HCT116 (cell line): ENCODE results near the gene KMO. TPM values are rescaled to one million over a fixed set of nuclear protein-coding genes. Genes with fewer than 3 reads are reported as not detected.

Experiments
- ATAC-seq: fragments of 200-7000 bp; cut with Tn5 transposase; 2 replicates; pipeline ENCODE4 v1.9.1; 2020; ENCODE audit warnings: mild to moderate bottlenecking, moderate library complexity
- BruUV-seq: library from RNA; stranded (reverse); fragments of 400-500 nt; replicated peaks from 2 replicates; lab custom pipeline; 2021; lab: Mats Ljungman, UMichigan
- CTCF ChIA-PET: fragments of 300-600 bp; sonication (Branson Sonifier 250); formaldehyde crosslinking; loops from one replicate; lab custom pipeline; 2021; ENCODE audit warnings: antibody characterized with exemption; lab: Charles Lee
- POLR2A ChIA-PET: fragments of 300-600, 350-600 bp; sonication (Branson Sonifier 250); formaldehyde crosslinking; loops from one replicate; lab custom pipeline; 2021; ENCODE audit warnings: antibody characterized with exemption; lab: Charles Lee
- RAD21 ChIA-PET, 2 experiments: fragments of 300-600 bp; sonication (Branson Sonifier 250); formaldehyde crosslinking; loops; one replicate each; lab custom pipeline; 2023; ENCODE audit warnings: low total read pairs in 2 of 2; ENCODE audit not compliant: uncharacterized antibody in 2 of 2, unreplicated experiment in 2 of 2, low non-redundant PET in 1 of 2; lab: Charles Lee
- DNase-seq: peaks from one replicate; pipeline ENCODE4 v3.0.0-alpha.2; 2010; ENCODE audit warnings: low read depth, low spot score
- H2AFZ ChIP-seq: fragments of 200-600 bp; shearing (Covaris generic), sonication (generic); 2 replicates; pipeline ENCODE4 v1.6.1; 2017; ENCODE audit warnings: low read depth, mixed run types, mixed read lengths, antibody characterized with exemption, low read length; ENCODE audit not compliant: poor library complexity, severe bottlenecking
- H3K27ac ChIP-seq: 2 replicates; pipeline ENCODE4 v1.5.1; 2012; ENCODE audit warnings: low read depth, low read length
- H3K27me3 ChIP-seq: fragments of 200-600 bp; sonication (generic); 2 replicates; pipeline ENCODE4 v1.6.1; 2016; ENCODE audit warnings: mixed run types, low read length, mixed read lengths; ENCODE audit not compliant: insufficient read depth
- H3K36me3 ChIP-seq, 2 experiments: fragments of 200-500 bp in 1 of 2; fragments of 200-600 bp in 1 of 2; sonication (Bioruptor generic) in 1 of 2; sonication (generic) in 1 of 2; 2 replicates each; pipeline versions ENCODE4 v1.5.1 to v1.6.1; 2014 to 2016; ENCODE audit warnings: low read length in 2 of 2, inconsistent platforms in 1 of 2, mixed read lengths in 1 of 2, mixed run types in 1 of 2; ENCODE audit not compliant: insufficient read depth in 2 of 2, control insufficient read depth in 1 of 2
- H3K4me1 ChIP-seq, 2 experiments: fragments of 200-600 bp in 1 of 2; sonication (generic) in 1 of 2; 2 replicates each; pipeline versions ENCODE4 v1.5.1 to v1.6.1; 2012 to 2017; ENCODE audit warnings: low read length in 2 of 2, inconsistent platforms in 1 of 2, mild to moderate bottlenecking in 1 of 2, mixed read lengths in 1 of 2, mixed run types in 1 of 2, moderate library complexity in 1 of 2; ENCODE audit not compliant: insufficient read depth in 2 of 2, control insufficient read depth in 1 of 2
- H3K4me2 ChIP-seq: fragments of 200-600 bp; sonication (generic); 2 replicates; pipeline ENCODE4 v1.6.1; 2017; ENCODE audit warnings: mixed run types, low read length, mixed read lengths
- H3K4me3 ChIP-seq, 2 experiments: fragments of 200-600 bp in 1 of 2; sonication (generic) in 1 of 2; replicated peaks in 1 of 2; 2 replicates each; pipeline ENCODE4 v1.5.1; 2011 to 2016; ENCODE audit warnings: low read length in 2 of 2, control low read depth in 1 of 2, low read depth in 1 of 2, mild to moderate bottlenecking in 1 of 2, mixed read lengths in 1 of 2, mixed run types in 1 of 2
- H3K79me2 ChIP-seq: fragments of 200-600 bp; sonication (generic); 2 replicates; pipeline ENCODE4 v1.6.1; 2017; ENCODE audit warnings: mild to moderate bottlenecking, mixed run types, low read length, moderate library complexity, mixed read lengths; ENCODE audit not compliant: insufficient read depth
- H3K9ac ChIP-seq: fragments of 200-600 bp; sonication (generic); 2 replicates; pipeline ENCODE4 v1.6.1; 2016; ENCODE audit warnings: low read length, mixed read lengths
- H3K9me2 ChIP-seq: fragments of 200-600 bp; sonication (generic), shearing (Covaris generic); 2 replicates; pipeline ENCODE4 v1.6.1; 2017; ENCODE audit warnings: mixed run types, mild to moderate bottlenecking, moderate library complexity; ENCODE audit not compliant: insufficient read depth
- H3K9me3 ChIP-seq, 2 experiments: fragments of 200-500 bp in 1 of 2; fragments of 200-600 bp in 1 of 2; sonication (Bioruptor generic) in 1 of 2; sonication (generic) in 1 of 2; 2 replicates each; pipeline ENCODE4 v1.6.1; 2014 to 2017; ENCODE audit warnings: low read length in 2 of 2, mixed read lengths in 2 of 2, inconsistent platforms in 1 of 2, low read depth in 1 of 2, mild to moderate bottlenecking in 1 of 2, mixed run types in 1 of 2, moderate library complexity in 1 of 2; ENCODE audit not compliant: control insufficient read depth in 1 of 2, insufficient read depth in 1 of 2
- H4K20me1 ChIP-seq: fragments of 200-600 bp; sonication (generic), shearing (Covaris generic); 2 replicates; pipeline ENCODE4 v1.6.1; 2017; ENCODE audit warnings: mixed run types, mild to moderate bottlenecking, moderate library complexity; ENCODE audit not compliant: insufficient read depth
- CBX3 ChIP-seq: IDR thresholded peaks from 2 replicates; pipeline ENCODE4 v1.6.1; 2012; ENCODE audit warnings: low read depth
- CEBPB ChIP-seq: IDR thresholded peaks from 2 replicates; pipeline ENCODE4 v1.6.1; 2012; ENCODE audit warnings: low read depth
- EGR1 ChIP-seq: IDR thresholded peaks from 2 replicates; pipeline ENCODE4 v1.6.1; 2012; ENCODE audit warnings: low read depth
- ELF1 ChIP-seq: IDR thresholded peaks from 2 replicates; pipeline ENCODE4 v1.6.1; 2012; ENCODE audit warnings: low read depth, borderline replicate concordance
- EZH2 ChIP-seq: fragments of 200-600 bp; sonication (generic); IDR thresholded peaks from 2 replicates; pipeline ENCODE4 v1.6.1; 2017; ENCODE audit warnings: antibody characterized with exemption, mixed run types
- EZH2phosphoT487 ChIP-seq: fragments of 200-600 bp; IDR thresholded peaks from 2 replicates; pipeline ENCODE4 v1.6.1; 2018; ENCODE audit warnings: antibody characterized with exemption, borderline replicate concordance
- FOSL1 ChIP-seq: IDR thresholded peaks from 2 replicates; pipeline ENCODE4 v1.6.1; 2012; ENCODE audit warnings: low read depth
- JUND ChIP-seq: IDR thresholded peaks from 2 replicates; pipeline ENCODE4 v1.6.1; 2012
- MAX ChIP-seq: IDR thresholded peaks from 2 replicates; pipeline ENCODE4 v1.6.1; 2012
- POLR2A ChIP-seq: IDR thresholded peaks from 2 replicates; pipeline ENCODE4 v1.7.0; 2011; ENCODE audit warnings: borderline replicate concordance; ENCODE audit not compliant: insufficient read depth, insufficient read length; ENCODE audit errors: extremely low read depth
- RAD21 ChIP-seq: IDR thresholded peaks from 2 replicates; pipeline ENCODE4 v1.6.1; 2012; ENCODE audit warnings: low read depth, mild to moderate bottlenecking
- REST ChIP-seq: IDR thresholded peaks from 2 replicates; pipeline ENCODE4 v1.6.1; 2012; ENCODE audit warnings: low read depth
- SP1 ChIP-seq: IDR thresholded peaks from 2 replicates; pipeline ENCODE4 v1.6.1; 2012; ENCODE audit warnings: low read depth
- SRF ChIP-seq: IDR thresholded peaks from 2 replicates; pipeline ENCODE4 v1.6.1; 2012; ENCODE audit warnings: low read depth
- TCF7L2 ChIP-seq: IDR thresholded peaks from 2 replicates; pipeline ENCODE4 v1.7.0; 2011; ENCODE audit warnings: borderline replicate concordance, inconsistent platforms; ENCODE audit not compliant: insufficient read depth, insufficient read length; ENCODE audit errors: extremely low read depth
- YY1 ChIP-seq: IDR thresholded peaks from 2 replicates; pipeline ENCODE4 v1.6.1; 2011; ENCODE audit warnings: low read length, low read depth, moderate library complexity, mild to moderate bottlenecking; ENCODE audit not compliant: insufficient replicate concordance; ENCODE audit errors: extremely low read depth
- ZBTB33 ChIP-seq: IDR thresholded peaks from 2 replicates; pipeline ENCODE4 v1.6.1; 2011; ENCODE audit warnings: mild to moderate bottlenecking, low read length, moderate library complexity; ENCODE audit not compliant: insufficient replicate concordance; ENCODE audit errors: extremely low read depth
- ZFX ChIP-seq: fragments of 450-650 bp; IDR thresholded peaks from 2 replicates; pipeline ENCODE4 v1.6.1; 2017
- ZNF274 ChIP-seq: fragments of 200-500 bp; sonication (Bioruptor generic); IDR thresholded peaks from 2 replicates; pipeline ENCODE4 v1.6.1; 2014; ENCODE audit warnings: mild to moderate bottlenecking, low read depth, low read length, inconsistent platforms
- intact Hi-C: fragments of 100-400 bp; cut with micrococcal nuclease; formaldehyde crosslinking; loops from 2 replicates; pipeline ENCODE4 v1.10.0; 2022
- total RNA-seq: library from RNA; stranded (reverse); gene quantifications from one replicate; pipeline ENCODE4 v1.2.1, GENCODE V29; 2021; ENCODE audit not compliant: unreplicated experiment

KMO gene
- total RNA-seq, 1 experiment from 2014 or later, result not detected

- Histone ChIP-seq H2AFZ (no peak overlapping the region), H3K27ac (no peak overlapping the region), H3K36me3 (peaks cover 7 to 11% of the 10 kb centered on the region in 2 experiments; a peak in 3 of 4 replicates), H3K9me2 (no peaks in the 10 kb centered on the region), H3K9me3 (no peaks in the 10 kb centered on the region), H3K79me2 (peaks cover 21% of the 10 kb centered on the region; the same call in 1 of the 2 replicates), H3K4me2 (no peak overlapping the region), H3K27me3 (no peaks in the 10 kb centered on the region), H4K20me1 (no peaks in the 10 kb centered on the region), H3K4me3 (no peak overlapping the region), H3K4me1 (peaks cover 2 to 11% of the 10 kb centered on the region in 2 experiments; a peak in 3 of 4 replicates), H3K9ac (no peak overlapping the region)
- intact Hi-C loops, result no loop called here
- no peak for DNase-seq
- ATAC-seq, result no peak
- POLR2A ChIA-PET, result no interaction called here
- no peak for TF ChIP-seq MAX
- no peak for TF ChIP-seq EGR1
- no peak for TF ChIP-seq ZBTB33
- TF ChIP-seq POLR2A, result no peak
- no peak for TF ChIP-seq CBX3
- no peak for TF ChIP-seq CEBPB
- TF ChIP-seq REST, result no peak
- no peak for TF ChIP-seq JUND
- TF ChIP-seq EZH2, result no peak
- TF ChIP-seq EZH2phosphoT487, result no peak
- TF ChIP-seq SRF, result no peak
- no peak for TF ChIP-seq FOSL1
- no peak for TF ChIP-seq YY1
- no peak for TF ChIP-seq ZFX
- no peak for TF ChIP-seq TCF7L2
- no peak for TF ChIP-seq RAD21
- no peak for TF ChIP-seq SP1
- no peak for TF ChIP-seq ELF1
- TF ChIP-seq ZNF274, result no peak
- no TSS peak for BruUV-seq
- CTCF ChIA-PET, result no interaction called here
- RAD21 ChIA-PET, result no interaction called here
These were observed 103.5 kb downstream of the KMO start for GRCh38 chr1:241635556-241636152.
